Small intestine (tissue), 7 donors: ENCODE results near the gene DGKD. TPM values are rescaled to one million over a fixed set of nuclear protein-coding genes. Genes with fewer than 3 reads are reported as not detected.
A peak's percentile ranks its signal among the peaks of the same experiment; 100 is the strongest.

Experiments used
- DNase-seq, 2 donors: peaks; one replicate each; pipeline versions ENCODE4 v3.0.0 to v3.0.0-alpha.2; 2013
- FAIRE-seq: peaks from 2 replicates; lab custom pipeline; 2012; peaks lifted over from hg19 to GRCh38; lab: Jason Lieb, UNC
- H3K27ac ChIP-seq, 3 donors: one replicate each; pipeline ENCODE4 v1.5.1; 2013; ENCODE audit warnings: low read length in 2 of 3, mild to moderate bottlenecking in 2 of 3, control low read depth in 1 of 3, inconsistent platforms in 1 of 3, low read depth in 1 of 3, moderate library complexity in 1 of 3
- H3K27me3 ChIP-seq, 3 donors: one replicate each; pipeline ENCODE4 v1.6.1; 2013; ENCODE audit warnings: low read length in 3 of 3, inconsistent platforms in 1 of 3; ENCODE audit not compliant: control insufficient read depth in 3 of 3, insufficient read depth in 3 of 3
- H3K36me3 ChIP-seq, 3 donors: one replicate each; pipeline ENCODE4 v1.6.1; 2013; ENCODE audit warnings: low read length in 3 of 3, inconsistent platforms in 1 of 3, low read depth in 1 of 3, mild to moderate bottlenecking in 1 of 3, moderate library complexity in 1 of 3; ENCODE audit not compliant: control insufficient read depth in 3 of 3, insufficient read depth in 2 of 3
- H3K4me1 ChIP-seq, 3 donors: one replicate each; pipeline ENCODE4 v1.6.1; 2013; ENCODE audit warnings: low read length in 2 of 3, inconsistent platforms in 1 of 3, low read depth in 1 of 3, mild to moderate bottlenecking in 1 of 3, moderate library complexity in 1 of 3; ENCODE audit not compliant: control insufficient read depth in 3 of 3, insufficient read depth in 2 of 3
- H3K4me3 ChIP-seq, 3 donors: one replicate each; pipeline ENCODE4 v1.5.1; 2013; ENCODE audit warnings: low read length in 3 of 3, control low read depth in 1 of 3, inconsistent platforms in 1 of 3, low read depth in 1 of 3, mild to moderate bottlenecking in 1 of 3, moderate library complexity in 1 of 3
- H3K9me3 ChIP-seq, 2 donors: one replicate each; pipeline ENCODE4 v1.6.1; 2013; ENCODE audit warnings: low read depth in 1 of 2, low read length in 1 of 2; ENCODE audit not compliant: control insufficient read depth in 2 of 2, insufficient read depth in 1 of 2
- WGBS, 3 donors: extraction: QIAGEN DNeasy Blood & Tissue Kit; methylation state at CpG; one replicate each; pipeline ENCODE4 v1.1.7; 2013; 5-methylcytosine and 5-hydroxymethylcytosine counted together
- polyA plus RNA-seq, 4 donors: library from polyadenylated mRNA; stranded (reverse) in 3 of 4; unstranded in 1 of 4; fragments of 200-250 nt in 3 of 4; fragments of 120-200 nt in 1 of 4; gene quantifications; one replicate each; pipeline versions ENCODE4 v1.2.1 to v1.2.3, GENCODE V29; 2013
- donor health status: healthy with polysubstance abuse.
- donor health status: control.
- donor health status: control.
- donor health status: Bipolar disorder and iron deficiency.
- donor health status: healthy.

Gene DGKD
- polyA plus RNA-seq, 4 donors, result 17.7 to 54.3 (median 37.0) TPM

- H3K9me3 ChIP-seq, result peaks cover 0 to 8% of the 10 kb centered on the region in 2 donors
- DNase-seq (peak in 1 of 2 donors; percentile 28), FAIRE-seq (no peak)
- H3K4me3 ChIP-seq, result no peak overlapping the region
- 75 to 80% (median 79%) methylated on average over 32 of the region's 32 CpGs for WGBS, 3 donors
- H3K36me3 ChIP-seq, result peaks cover 11 to 79% (median 42%) of the 10 kb centered on the region in 3 donors
- H3K27ac ChIP-seq, result peak overlapping the region; percentile 21 to 76 (median 36)
- peaks cover 0 to 5% (median 0%) of the 10 kb centered on the region in 3 donors for H3K4me1 ChIP-seq
- no peaks in the 10 kb centered on the region for H3K27me3 ChIP-seq
Observed at GRCh38 chr2:233469261-233470010, 115.1 kb downstream of the DGKD start.

GRCh38 chr2:233470011-233470687 is 115.9 kb downstream of the DGKD start:
- DNase-seq (peak in 1 of 2 donors; percentile 43), FAIRE-seq (no peak)
- peak overlapping the region in 2 of 3 donors; percentile 36 to 76 for H3K27ac ChIP-seq
- peaks cover 0 to 7% (median 0%) of the 10 kb centered on the region in 3 donors for H3K4me1 ChIP-seq
- peaks cover 7 to 73% (median 36%) of the 10 kb centered on the region in 3 donors for H3K36me3 ChIP-seq
- H3K4me3 ChIP-seq, result no peak overlapping the region
- peaks cover 0 to 8% of the 10 kb centered on the region in 2 donors for H3K9me3 ChIP-seq
- 70 to 93% (median 87%) methylated on average over 20 of the region's 20 CpGs for WGBS, 3 donors
- no peaks in the 10 kb centered on the region for H3K27me3 ChIP-seq

- no peak overlapping the region for H3K4me3 ChIP-seq
- H3K9me3 ChIP-seq, result peaks cover 0 to 8% of the 10 kb centered on the region in 2 donors
- peaks cover 0 to 7% (median 0%) of the 10 kb centered on the region in 3 donors for H3K4me1 ChIP-seq
- H3K36me3 ChIP-seq, result peaks cover 7 to 74% (median 39%) of the 10 kb centered on the region in 3 donors
- peak overlapping the region in 2 of 3 donors; percentile 36 to 76 for H3K27ac ChIP-seq
- WGBS, 3 donors, result 89 to 98% (median 95%) methylated on average over 14 of the region's 14 CpGs
- no peak for FAIRE-seq
- DNase-seq, result no peak
- H3K27me3 ChIP-seq, result no peaks in the 10 kb centered on the region
Observed at GRCh38 chr2:233470839-233471238, 116.5 kb downstream of the DGKD start.

DNA sequence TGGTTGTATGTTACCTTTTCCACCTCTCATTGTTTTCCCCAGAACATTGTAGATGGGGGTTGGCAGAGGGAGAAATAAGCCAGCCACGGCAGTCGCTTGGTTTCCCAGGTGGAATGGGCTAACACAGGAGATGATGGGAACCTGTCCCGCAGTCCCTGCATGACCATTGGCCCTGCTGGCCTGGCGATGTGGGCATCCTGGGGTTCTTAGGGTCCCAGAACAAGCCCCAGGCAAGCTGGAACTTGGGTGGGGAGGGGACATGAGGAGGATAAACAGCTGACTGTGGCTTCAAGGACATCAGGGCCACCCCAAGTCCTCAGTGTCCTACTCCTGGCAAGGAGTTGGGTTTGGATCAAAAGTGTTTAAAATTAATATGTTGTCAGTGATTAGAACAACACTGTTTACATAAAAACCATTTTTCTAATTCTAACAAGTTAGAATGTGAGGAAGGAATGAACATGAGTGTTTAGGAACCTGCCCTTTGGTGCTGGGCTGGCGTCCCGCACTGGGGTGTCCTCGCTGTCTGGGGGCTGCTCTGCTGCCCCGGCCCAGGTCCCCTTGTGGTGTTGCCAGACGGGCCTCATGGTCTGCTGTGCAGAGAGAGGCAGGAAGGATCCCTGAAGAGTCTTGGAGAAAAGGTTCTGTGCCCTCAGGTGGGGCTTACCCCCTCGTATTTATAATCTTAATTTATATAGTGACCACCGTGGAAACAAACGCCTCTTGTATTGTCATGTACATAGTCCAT is 117.2 kb downstream of the DGKD start:
- 92 to 95% (median 94%) methylated on average over 12 of the region's 12 CpGs for WGBS, 3 donors
- H3K27ac ChIP-seq, result no peak overlapping the region
- DNase-seq, result no peak
- peaks cover 7 to 79% (median 38%) of the 10 kb centered on the region in 3 donors for H3K36me3 ChIP-seq
- peaks cover 0 to 7% (median 0%) of the 10 kb centered on the region in 3 donors for H3K4me1 ChIP-seq
- no peaks in the 10 kb centered on the region for H3K27me3 ChIP-seq
- no peak for FAIRE-seq
- H3K4me3 ChIP-seq, result no peak overlapping the region
- H3K9me3 ChIP-seq, result peaks cover 0 to 8% of the 10 kb centered on the region in 2 donors

DNA sequence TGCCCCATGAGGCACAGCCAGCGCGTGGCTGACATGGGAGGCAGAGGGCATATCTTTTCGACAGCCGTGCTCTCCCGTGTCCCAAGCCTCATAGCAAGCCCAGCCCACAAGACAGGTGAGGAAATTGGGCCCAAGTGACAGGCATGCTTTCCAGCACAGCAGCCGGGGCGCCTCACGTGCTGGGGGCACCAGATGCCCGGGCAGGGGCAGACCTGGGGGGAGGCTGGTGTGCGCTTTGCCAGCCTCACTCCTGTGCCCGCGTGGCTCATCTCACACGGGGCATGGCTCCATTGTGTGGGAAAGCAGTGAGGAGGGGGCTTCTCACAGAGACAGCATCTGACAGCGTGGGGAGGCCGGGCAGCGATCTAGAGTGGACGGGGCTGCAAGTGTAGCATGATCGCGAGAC is 119.1 kb downstream of the DGKD start:
- Histone ChIP-seq H3K27me3 (no peaks in the 10 kb centered on the region), H3K27ac (no peak overlapping the region), H3K4me1 (peaks cover 0 to 7% (median 0%) of the 10 kb centered on the region in 3 donors), H3K4me3 (no peak overlapping the region), H3K36me3 (peaks cover 2 to 78% (median 27%) of the 10 kb centered on the region in 3 donors), H3K9me3 (peaks cover 0 to 8% of the 10 kb centered on the region in 2 donors)
- FAIRE-seq, result no peak
- 94 to 96% (median 95%) methylated on average over 17 to 19 of the region's 19 CpGs for WGBS, 3 donors
- no peak for DNase-seq

GRCh38 chr2:233473878-233474277 is 119.6 kb downstream of the DGKD start:
- no peak for FAIRE-seq
- WGBS, 3 donors, result 91 to 95% (median 92%) methylated on average over 10 of the region's 10 CpGs
- H3K36me3 ChIP-seq, result peaks cover under 1 to 76% (median 22%) of the 10 kb centered on the region in 3 donors
- DNase-seq, result no peak
- H3K4me1 ChIP-seq, result peaks cover 0 to 7% (median 0%) of the 10 kb centered on the region in 3 donors
- H3K4me3 ChIP-seq, result no peak overlapping the region
- H3K9me3 ChIP-seq, result peaks cover 0 to 8% of the 10 kb centered on the region in 2 donors
- peak overlapping the region in 1 of 3 donors; percentile 73 for H3K27ac ChIP-seq
- no peaks in the 10 kb centered on the region for H3K27me3 ChIP-seq

DNA sequence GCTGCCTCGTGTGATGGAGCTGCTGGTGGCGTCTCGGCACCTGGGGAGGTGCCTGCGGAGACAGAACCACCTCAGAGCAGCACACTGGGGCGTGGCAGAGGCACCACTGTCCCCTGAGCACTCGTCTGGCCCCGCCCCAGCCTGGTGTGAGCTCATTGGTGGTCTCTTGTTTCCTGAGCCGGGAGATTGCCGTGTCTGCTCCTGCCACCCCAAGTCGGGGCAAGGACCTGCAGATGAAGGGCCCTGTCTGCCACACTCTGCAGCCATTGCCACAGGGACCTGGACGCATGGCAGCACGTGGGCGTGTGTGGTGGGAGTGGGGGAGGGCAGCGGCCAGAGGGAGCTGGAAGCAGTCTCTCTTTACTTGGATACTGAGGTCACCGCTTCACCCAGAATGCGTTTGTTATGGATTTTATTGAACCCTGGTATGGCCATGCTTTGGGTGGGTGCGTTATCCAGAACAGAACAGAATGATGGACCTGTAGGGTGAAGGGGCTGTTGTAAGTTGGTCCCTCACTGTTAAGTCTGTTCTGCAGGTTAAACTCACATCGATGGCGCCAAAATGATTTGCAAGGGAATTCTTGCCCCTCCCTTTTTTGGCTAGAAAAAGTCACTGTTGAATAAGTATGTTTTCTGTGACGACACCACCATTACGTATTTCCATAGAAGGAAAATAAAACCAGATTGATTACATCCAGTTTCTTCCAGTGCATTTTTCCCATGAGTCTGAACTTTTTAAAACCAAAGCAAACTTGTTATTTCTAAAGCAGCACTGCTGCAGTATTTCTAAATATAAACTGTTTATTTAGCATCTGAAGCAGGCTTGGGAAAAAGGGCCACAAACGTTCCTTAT is 120.2 kb downstream of the DGKD start:
- FAIRE-seq, result no peak
- Histone ChIP-seq H3K4me1 (peaks cover 0 to 7% (median 0%) of the 10 kb centered on the region in 3 donors), H3K9me3 (peaks cover 0 to 8% of the 10 kb centered on the region in 2 donors), H3K27me3 (no peaks in the 10 kb centered on the region), H3K4me3 (no peak overlapping the region), H3K27ac (peak overlapping the region in 2 of 3 donors; percentile 47 to 73), H3K36me3 (peaks cover 0 to 75% (median 15%) of the 10 kb centered on the region in 3 donors)
- DNase-seq, result peak in 1 of 2 donors; percentile 15
- WGBS, 3 donors, result 72 to 87% (median 81%) methylated on average over 22 of the region's 22 CpGs
